NCI-H128 (cell line): ENCODE results near the gene MYH1.
"Not testable (repeated sequence)": the region's sequence is repeated elsewhere in the genome, so short reads cannot be mapped to it uniquely, and the experiment has no call there.

ENCODE experiments used
- DNase-seq: peaks from one replicate; lab custom pipeline; 2025; ENCODE audit not compliant: unreplicated experiment; lab: John Stamatoyannopoulos, UW

MYH1 gene

GRCh38 chr17:10518271-10519037 lies at the start of gene MYH1:
Gene MYH1, minus strand, starts transcription at chr17:10518542. Its CDS starts 1,900 bp downstream, at chr17:10516642.
- no peak for DNase-seq

- no peak for DNase-seq
Measured at GRCh38 chr17:10563991-10564660, 45.8 kb upstream of the MYH1 start.

- no peak for DNase-seq
Measured at GRCh38 chr17:10558049-10558448, 39.7 kb upstream of the MYH1 start.

GRCh38 chr17:10557422-10557821 lies 39.1 kb upstream of the MYH1 start:
- no peak for DNase-seq

GRCh38 chr17:10556301-10557005 lies 38.1 kb upstream of the MYH1 start:
- no peak for DNase-seq

GRCh38 chr17:10550014-10550413 lies 31.7 kb upstream of the MYH1 start:
- no peak for DNase-seq

- DNase-seq: no peak
Measured at GRCh38 chr17:10549096-10549842, 30.9 kb upstream of the MYH1 start, which contains the start of gene MYH2. Gene MYH2, minus strand, starts transcription at chr17:10549658. Its CDS starts 1,738 bp downstream, at chr17:10547920.

GRCh38 chr17:10547351-10547750 lies 29.0 kb upstream of the MYH1 start:
- no peak for DNase-seq

- not testable (repeated sequence) for DNase-seq
Measured at GRCh38 chr17:10543486-10543885, 25.1 kb upstream of the MYH1 start.

- not testable (repeated sequence) for DNase-seq
Measured at GRCh38 chr17:10541179-10541578, 22.8 kb upstream of the MYH1 start.

GRCh38 chr17:10532026-10532425 lies 13.7 kb upstream of the MYH1 start:
- no peak for DNase-seq

GRCh38 chr17:10527419-10527818 lies 9.1 kb upstream of the MYH1 start:
- no peak for DNase-seq

GRCh38 chr17:10526517-10526916 lies 8.2 kb upstream of the MYH1 start:
- DNase-seq: no peak

- DNase-seq: no peak
Measured at GRCh38 chr17:10523064-10523463, 4.7 kb upstream of the MYH1 start.

- DNase-seq: no peak
Measured at GRCh38 chr17:10521949-10522348, 3.6 kb upstream of the MYH1 start.

GRCh38 chr17:10516638-10517037 lies 1.7 kb downstream of the MYH1 start:
- DNase-seq: no peak

GRCh38 chr17:10516065-10516464 lies 2.3 kb downstream of the MYH1 start:
- no peak for DNase-seq

- no peak for DNase-seq
Measured at GRCh38 chr17:10513299-10514067, 4.9 kb downstream of the MYH1 start.

GRCh38 chr17:10512856-10513255 lies 5.5 kb downstream of the MYH1 start:
- no peak for DNase-seq

- no peak for DNase-seq
Measured at GRCh38 chr17:10499950-10500349, 18.4 kb downstream of the MYH1 start.
